HG03039 (cell line): ENCODE measurements around the gene ALDH1A1.

Experiments used
- ATAC-seq: cut with Tn5 transposase; IDR thresholded peaks from one replicate; pipeline ENCODE4 v1.9.1; 2021; ENCODE audit warnings: mild to moderate bottlenecking, moderate library complexity; ENCODE audit not compliant: unreplicated experiment

The ALDH1A1 gene

GRCh38 chr9:72921888-72922654 lies 30.8 kb downstream of the ALDH1A1 start:
- ATAC-seq, result no peak

- no peak for ATAC-seq
Measured at GRCh38 chr9:72919246-72919945, 33.5 kb downstream of the ALDH1A1 start.

- ATAC-seq, result no peak
Measured at GRCh38 chr9:72917892-72918509, 34.9 kb downstream of the ALDH1A1 start.

- ATAC-seq, result no peak
Measured at GRCh38 chr9:72915659-72916058, 37.2 kb downstream of the ALDH1A1 start.

- no peak for ATAC-seq
Measured at GRCh38 chr9:72914750-72915149, 38.1 kb downstream of the ALDH1A1 start.

GRCh38 chr9:72913382-72914009 lies 39.4 kb downstream of the ALDH1A1 start:
- ATAC-seq, result no peak

GRCh38 chr9:72912476-72913381 lies 40.1 kb downstream of the ALDH1A1 start:
- ATAC-seq, result no peak

GRCh38 chr9:72911816-72912215 lies 41.0 kb downstream of the ALDH1A1 start:
- ATAC-seq, result no peak

GRCh38 chr9:72911247-72911775 lies 41.5 kb downstream of the ALDH1A1 start:
- ATAC-seq, result no peak

- ATAC-seq, result no peak
Measured at GRCh38 chr9:72909428-72909827, 43.4 kb downstream of the ALDH1A1 start.

GRCh38 chr9:72907421-72907820 lies 45.4 kb downstream of the ALDH1A1 start:
- ATAC-seq, result no peak

- ATAC-seq, result no peak
Measured at GRCh38 chr9:72906810-72907209, 46.0 kb downstream of the ALDH1A1 start.

GRCh38 chr9:72905514-72906480 lies 47.1 kb downstream of the ALDH1A1 start:
- no peak for ATAC-seq

- no peak for ATAC-seq
Measured at GRCh38 chr9:72904267-72905093, 48.4 kb downstream of the ALDH1A1 start.

- no peak for ATAC-seq
Measured at GRCh38 chr9:72903103-72903502, 49.8 kb downstream of the ALDH1A1 start.

- ATAC-seq, result no peak
Measured at GRCh38 chr9:72902268-72902667, 50.6 kb downstream of the ALDH1A1 start.

GRCh38 chr9:72899734-72900477 lies 52.9 kb downstream of the ALDH1A1 start:
- ATAC-seq, result no peak
